OCI-LY1 (cell line): ENCODE measurements around the gene PREX1.

ENCODE experiments used
- CTCF ChIP-seq: fragments of 200-600 bp; sonication (generic), shearing (Covaris generic); IDR thresholded peaks from 2 replicates; pipeline ENCODE4 v1.5.1; 2017; ENCODE audit warnings: mild to moderate bottlenecking, antibody characterized with exemption, low read length, moderate library complexity, mixed read lengths
- EZH2 ChIP-seq: fragments of 200-600 bp; sonication (generic), shearing (Covaris generic); IDR thresholded peaks from 2 replicates; pipeline ENCODE4 v1.8.0; 2017; ENCODE audit warnings: borderline replicate concordance, mixed run types, mild to moderate bottlenecking, antibody characterized with exemption, low read length, moderate library complexity, mixed read lengths

- TF ChIP-seq CTCF, result no peak
- TF ChIP-seq EZH2, result no peak
These were observed 147.1 kb downstream of the PREX1 start for GRCh38 chr20:48680650-48681049.
